ENCODE results near the gene TAF1C.

DNA sequence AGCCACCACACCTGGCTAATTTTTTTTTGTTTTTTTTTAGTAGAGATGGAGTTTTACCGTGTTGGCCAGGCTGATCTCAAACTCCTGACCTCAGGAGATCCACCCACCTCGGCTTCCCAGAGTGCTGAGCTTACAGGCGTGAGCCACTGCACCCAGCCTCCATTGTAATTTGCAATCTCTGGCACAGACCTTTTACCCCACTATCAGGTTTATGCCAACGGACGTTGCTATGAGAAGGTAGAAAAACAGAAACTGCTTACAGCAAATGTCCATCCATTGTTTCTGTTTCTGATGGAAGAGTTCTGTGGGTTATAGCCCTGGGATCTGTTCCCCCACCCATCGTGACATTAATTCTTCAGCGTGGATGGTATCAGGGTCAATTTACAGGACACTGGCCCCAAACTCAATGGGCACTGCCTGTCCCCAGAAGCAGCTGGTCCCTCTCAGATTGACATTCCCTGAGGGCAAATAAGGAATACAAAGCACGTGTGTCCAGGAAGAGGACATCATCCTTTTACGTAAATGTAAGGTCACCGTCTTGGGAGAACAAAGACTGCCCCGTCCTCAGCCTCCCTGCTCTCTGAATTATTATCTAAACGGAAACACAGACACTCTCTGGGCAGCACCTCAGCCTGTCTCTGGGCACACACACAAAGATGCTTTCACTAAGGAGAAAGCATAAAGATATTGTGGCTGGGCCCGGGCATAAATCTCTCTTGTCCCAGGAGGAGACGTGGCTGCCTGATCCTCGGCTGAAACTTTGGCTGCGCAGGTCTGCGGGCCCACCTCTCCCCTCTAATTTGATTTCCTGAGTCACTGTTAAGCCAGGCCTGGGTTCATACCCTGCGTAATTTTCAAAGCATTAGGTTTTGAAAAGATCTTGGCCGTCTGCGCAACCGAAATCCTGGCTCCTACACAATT lies 47.7 kb upstream of the TAF1C start:
- TF ChIP-seq, protein P1, sequence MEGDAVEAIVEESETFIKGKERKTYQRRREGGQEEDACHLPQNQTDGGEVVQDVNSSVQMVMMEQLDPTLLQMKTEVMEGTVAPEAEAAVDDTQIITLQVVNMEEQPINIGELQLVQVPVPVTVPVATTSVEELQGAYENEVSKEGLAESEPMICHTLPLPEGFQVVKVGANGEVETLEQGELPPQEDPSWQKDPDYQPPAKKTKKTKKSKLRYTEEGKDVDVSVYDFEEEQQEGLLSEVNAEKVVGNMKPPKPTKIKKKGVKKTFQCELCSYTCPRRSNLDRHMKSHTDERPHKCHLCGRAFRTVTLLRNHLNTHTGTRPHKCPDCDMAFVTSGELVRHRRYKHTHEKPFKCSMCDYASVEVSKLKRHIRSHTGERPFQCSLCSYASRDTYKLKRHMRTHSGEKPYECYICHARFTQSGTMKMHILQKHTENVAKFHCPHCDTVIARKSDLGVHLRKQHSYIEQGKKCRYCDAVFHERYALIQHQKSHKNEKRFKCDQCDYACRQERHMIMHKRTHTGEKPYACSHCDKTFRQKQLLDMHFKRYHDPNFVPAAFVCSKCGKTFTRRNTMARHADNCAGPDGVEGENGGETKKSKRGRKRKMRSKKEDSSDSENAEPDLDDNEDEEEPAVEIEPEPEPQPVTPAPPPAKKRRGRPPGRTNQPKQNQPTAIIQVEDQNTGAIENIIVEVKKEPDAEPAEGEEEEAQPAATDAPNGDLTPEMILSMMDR (conservative IDR thresholded peaks at IDR 0.05) = no peak
- TF ChIP-seq EZH2 (IDR thresholded peaks at IDR 0.05; ENCODE audit: low read depth) = no peak
